ENCODE measurements around the gene ANKRD11.

DNA sequence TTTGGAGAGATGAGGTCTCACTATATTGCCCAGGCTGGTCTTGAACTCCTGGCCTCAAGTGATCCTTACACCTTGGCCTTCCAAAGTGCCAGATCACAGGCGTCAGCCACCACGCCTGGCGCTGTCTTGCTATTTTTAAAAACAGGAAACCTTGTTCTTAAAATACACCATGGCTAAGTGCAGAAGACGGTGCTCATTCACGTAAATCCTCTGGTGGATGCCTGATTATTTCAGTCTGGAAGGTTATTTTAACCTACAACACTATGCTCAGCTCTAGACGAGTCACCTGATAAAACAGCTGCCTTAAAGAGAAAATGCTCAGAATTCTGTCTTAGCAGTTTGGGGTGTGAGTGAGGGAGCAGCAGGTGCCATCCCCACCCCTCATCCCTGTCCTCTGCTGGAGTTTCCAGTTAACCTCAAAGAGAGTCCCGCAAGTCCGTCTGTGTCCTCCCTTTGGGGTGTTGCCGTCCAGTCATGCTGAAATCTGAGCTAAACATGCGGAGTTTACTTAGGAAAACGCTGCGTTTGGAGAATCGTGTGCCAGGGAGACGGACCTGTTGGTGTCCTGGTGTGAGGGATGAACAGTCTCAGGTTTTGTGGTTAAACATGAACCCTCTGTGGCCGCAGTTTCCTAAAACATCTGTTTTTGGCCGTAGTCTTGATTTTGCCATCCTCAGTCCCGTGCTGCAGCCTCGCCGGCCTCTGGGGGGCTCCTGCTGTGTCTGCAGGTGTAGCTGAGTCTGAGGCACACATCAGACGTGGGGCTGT is 35.0 kb upstream of the ANKRD11 start:
- TF ChIP-seq, protein P1, sequence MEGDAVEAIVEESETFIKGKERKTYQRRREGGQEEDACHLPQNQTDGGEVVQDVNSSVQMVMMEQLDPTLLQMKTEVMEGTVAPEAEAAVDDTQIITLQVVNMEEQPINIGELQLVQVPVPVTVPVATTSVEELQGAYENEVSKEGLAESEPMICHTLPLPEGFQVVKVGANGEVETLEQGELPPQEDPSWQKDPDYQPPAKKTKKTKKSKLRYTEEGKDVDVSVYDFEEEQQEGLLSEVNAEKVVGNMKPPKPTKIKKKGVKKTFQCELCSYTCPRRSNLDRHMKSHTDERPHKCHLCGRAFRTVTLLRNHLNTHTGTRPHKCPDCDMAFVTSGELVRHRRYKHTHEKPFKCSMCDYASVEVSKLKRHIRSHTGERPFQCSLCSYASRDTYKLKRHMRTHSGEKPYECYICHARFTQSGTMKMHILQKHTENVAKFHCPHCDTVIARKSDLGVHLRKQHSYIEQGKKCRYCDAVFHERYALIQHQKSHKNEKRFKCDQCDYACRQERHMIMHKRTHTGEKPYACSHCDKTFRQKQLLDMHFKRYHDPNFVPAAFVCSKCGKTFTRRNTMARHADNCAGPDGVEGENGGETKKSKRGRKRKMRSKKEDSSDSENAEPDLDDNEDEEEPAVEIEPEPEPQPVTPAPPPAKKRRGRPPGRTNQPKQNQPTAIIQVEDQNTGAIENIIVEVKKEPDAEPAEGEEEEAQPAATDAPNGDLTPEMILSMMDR (IDR thresholded peaks at IDR 0.05): no peak
- TF ChIP-seq ZFX (IDR thresholded peaks at IDR 0.05; ENCODE audit: borderline replicate concordance): no peak

Measured in 22Rv1 (cell line).